Activated CD4-positive, CD25-positive, alpha-beta regulatory T cell treated with anti-CD3 and anti-CD28 coated beads, Interleukin-2, amount 50 U/mL, for 16 hours (primary cell): ENCODE data around the gene IFT172.

Experiments used
- DNase-seq: peaks from one replicate; pipeline ENCODE4 v3.0.0-alpha.2; 2020; ENCODE audit warnings: low read depth, low spot score

The IFT172 gene

GRCh38 chr2:27422958-27423357 lies 66.6 kb downstream of the IFT172 start:
- no peak for DNase-seq

- DNase-seq: no peak
These were observed 67.8 kb downstream of the IFT172 start for GRCh38 chr2:27421660-27422250.

GRCh38 chr2:27420996-27421395 lies 68.5 kb downstream of the IFT172 start:
- no peak for DNase-seq

DNA sequence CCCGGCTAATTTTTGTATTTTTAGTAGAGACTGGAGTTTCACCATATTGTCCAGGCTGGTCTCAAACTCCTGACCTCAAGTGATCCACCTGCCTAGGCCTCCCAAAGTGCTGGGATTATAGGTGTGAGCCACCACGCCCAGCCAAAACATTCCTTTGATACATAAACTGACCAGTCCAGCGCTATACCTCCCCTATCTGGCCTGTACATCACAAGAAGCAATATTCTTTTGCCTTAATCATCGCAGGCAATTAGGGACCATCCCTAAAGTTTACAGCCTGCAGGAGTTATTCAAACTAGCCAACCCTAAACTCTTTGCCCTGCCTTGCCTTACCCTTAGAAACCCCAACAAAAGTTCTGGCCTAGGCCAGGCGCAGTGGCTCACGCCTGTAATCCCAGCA lies 73.4 kb downstream of the IFT172 start:
- no peak for DNase-seq

DNA sequence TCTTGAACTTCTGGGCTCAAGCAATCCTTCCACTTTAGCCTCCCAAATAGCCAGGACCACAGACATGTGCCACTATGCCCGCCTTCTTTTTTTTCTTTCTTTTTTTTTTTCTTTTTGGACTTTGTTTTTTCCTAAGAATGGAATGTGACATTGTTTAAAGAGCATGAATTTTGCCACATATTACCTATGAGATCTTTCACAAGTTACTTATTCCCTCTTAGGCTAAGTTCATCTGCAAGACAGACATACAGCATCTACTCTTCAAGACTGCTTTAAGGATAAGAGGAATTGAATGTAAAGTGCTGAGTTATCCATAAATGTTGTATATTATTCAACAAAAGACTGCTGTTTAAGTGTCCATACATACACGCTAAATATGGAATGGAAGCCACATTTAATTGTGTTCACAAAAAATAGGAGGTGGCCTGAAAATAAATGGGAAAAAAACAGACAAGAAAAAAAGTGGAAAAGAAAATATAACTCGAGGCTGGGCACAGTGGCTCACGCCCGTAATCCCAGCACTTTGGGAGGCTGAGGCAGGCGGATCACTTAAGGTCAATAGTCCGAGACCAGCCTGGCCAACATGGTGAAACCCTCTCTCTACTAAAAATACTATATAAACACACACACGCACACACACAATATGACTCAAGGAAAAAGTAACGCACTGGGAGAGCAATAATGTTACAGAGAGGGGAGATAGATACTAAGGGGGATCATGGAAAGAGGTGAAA lies 77.0 kb downstream of the IFT172 start:
- no peak for DNase-seq

GRCh38 chr2:27409321-27410073 lies 80.0 kb downstream of the IFT172 start, which contains the start of gene PPM1G:
PPM1G (minus strand) TSS chr2:27409591; CDS start chr2:27409422, 169 bp downstream.
- DNase-seq: peak; percentile 91

DNA sequence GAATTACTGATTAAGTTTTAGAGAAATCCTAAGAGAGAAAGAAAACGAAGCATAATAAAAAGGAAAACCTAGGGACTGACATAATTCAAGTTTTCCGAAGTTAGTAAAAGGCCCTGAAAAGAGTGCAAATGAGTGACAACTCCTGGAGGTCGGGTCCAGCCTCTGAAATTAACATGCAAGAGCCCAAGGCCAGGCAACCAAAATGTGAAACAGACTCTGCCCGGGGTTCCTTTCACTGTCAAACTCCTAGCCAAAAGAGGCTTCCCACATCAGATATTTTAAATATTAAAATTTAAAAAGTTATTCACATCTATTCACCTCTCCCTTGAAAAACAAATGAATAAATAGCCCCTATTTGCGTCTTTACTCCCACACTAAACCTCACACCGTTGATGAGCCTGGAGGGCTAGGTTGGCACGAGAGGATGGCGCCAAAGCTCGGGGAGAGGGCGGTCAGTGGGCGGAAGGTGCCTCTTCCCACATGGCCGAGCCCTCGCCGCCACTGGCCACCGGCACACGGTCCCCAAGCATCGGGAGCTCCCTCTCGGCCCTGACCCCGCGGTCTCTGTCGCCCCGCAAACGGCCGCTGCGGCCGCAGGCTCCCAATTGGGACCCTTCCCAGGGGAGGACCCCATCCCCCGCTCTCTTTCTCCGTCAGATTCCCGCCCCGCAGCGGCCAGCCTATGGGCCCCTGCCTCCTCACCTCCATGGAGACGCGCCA lies 80.8 kb downstream of the IFT172 start:
- DNase-seq: no peak

- DNase-seq: no peak
These were observed 81.6 kb downstream of the IFT172 start for GRCh38 chr2:27407798-27408491.

- DNase-seq: no peak
These were observed 89.0 kb downstream of the IFT172 start for GRCh38 chr2:27400348-27401135.

GRCh38 chr2:27398962-27399361 lies 90.6 kb downstream of the IFT172 start:
- DNase-seq: no peak
